Pancreas (tissue), 10 donors: ENCODE data around the gene APBB2. TPM values are rescaled to one million over a fixed set of nuclear protein-coding genes. Genes with fewer than 3 reads are reported as not detected.
A peak's percentile ranks its signal among the peaks of the same experiment; 100 is the strongest.

Source experiments
- ATAC-seq, 4 donors: fragments of 200-7000 bp; cut with Tn5 transposase; one replicate each; pipeline versions ENCODE4 v1.8.0 to v1.9.1; 2020; ENCODE audit warnings: mild to moderate bottlenecking in 4 of 4, moderate library complexity in 4 of 4
- DNase-seq, 6 donors: peaks; one replicate each; pipeline ENCODE4 v3.0.0-alpha.2; 2020
- FAIRE-seq: peaks from 2 replicates; lab custom pipeline; 2012; peaks lifted over from hg19 to GRCh38; lab: Jason Lieb, UNC
- H3K27ac ChIP-seq, 4 donors: fragments of 200-600 bp; sonication (generic); 1 replicate in 3 of 4; 2 replicates in 1 of 4; pipeline versions ENCODE4 v1.5.0 to v1.8.0; 2020
- H3K27me3 ChIP-seq, 4 donors: fragments of 200-600 bp; one replicate each; pipeline ENCODE4 v1.8.0; 2021
- H3K36me3 ChIP-seq, 3 donors: fragments of 200-600 bp; sonication (generic) in 1 of 3; one replicate each; pipeline versions ENCODE4 v1.5.0 to v1.8.0; 2020 to 2021
- H3K4me1 ChIP-seq, 3 donors: fragments of 200-600 bp; one replicate each; pipeline ENCODE4 v1.8.0; 2021
- H3K4me3 ChIP-seq, 4 donors: fragments of 200-600 bp; sonication (generic) in 2 of 4; one replicate each; pipeline versions ENCODE4 v1.5.0 to v1.8.0; 2020 to 2021
- H3K9me3 ChIP-seq, 4 donors: fragments of 200-600 bp; one replicate each; pipeline ENCODE4 v1.8.0; 2021
- WGBS, 2 donors: extraction: QIAGEN DNeasy Blood & Tissue Kit; methylation state at CpG; one replicate each; pipeline ENCODE4 v1.1.7; 2013; 5-methylcytosine and 5-hydroxymethylcytosine counted together
- intact Hi-C, 3 donors: fragments of 100-400 bp; cut with DNase I; formaldehyde crosslinking; loops; one replicate each; pipeline versions ENCODE4 v1.11.1 to v1.14.2; 2022
- polyA plus RNA-seq, 2 donors: library from polyadenylated mRNA; stranded (reverse); fragments of 200-250 nt; gene quantifications; one replicate each; pipeline ENCODE4 v1.2.3, GENCODE V29; 2013
- total RNA-seq, 6 donors: library from RNA; stranded (reverse); fragmentation: NEBNext Ultra II Directional in 4 of 6; extraction: Animal tissue kit (Norgen Biotek cat#: 25700) in 4 of 6; gene quantifications; one replicate each; pipeline versions ENCODE4 v1.2.1 to v1.2.4, GENCODE V29; 2021 to 2023
- TF ChIP-seq, protein P1 (sequence below), 4 donors: fragments of 200-600 bp; sonication (generic) in 3 of 4; IDR thresholded peaks; one replicate each; pipeline versions ENCODE4 v1.5.0 to v1.8.0; 2021; ENCODE audit warnings: antibody characterized with exemption in 4 of 4
- donor health status: healthy with polysubstance abuse.
- donor health status: DM: no; HTN: no; CAD: no; lungs with moderate emphysema.
- donor health status: DM: no; HTN: no; CAD: no.
- donor health status: control.
- donor health status: control.
- donor health status: Bipolar disorder and iron deficiency.
- donor health status: DM: yes; HTN: yes; CAD: no.
- donor health status: DM: no; HTN: no; CAD: no.
- donor health status: DM: no; HTN: no; CAD: no.
- donor health status: DM: yes; HTN: yes; CAD: no.

Gene APBB2
- total and polyA plus RNA-seq, 8 donors: 9.1 to 21.6 (median 11.5) TPM

DNA sequence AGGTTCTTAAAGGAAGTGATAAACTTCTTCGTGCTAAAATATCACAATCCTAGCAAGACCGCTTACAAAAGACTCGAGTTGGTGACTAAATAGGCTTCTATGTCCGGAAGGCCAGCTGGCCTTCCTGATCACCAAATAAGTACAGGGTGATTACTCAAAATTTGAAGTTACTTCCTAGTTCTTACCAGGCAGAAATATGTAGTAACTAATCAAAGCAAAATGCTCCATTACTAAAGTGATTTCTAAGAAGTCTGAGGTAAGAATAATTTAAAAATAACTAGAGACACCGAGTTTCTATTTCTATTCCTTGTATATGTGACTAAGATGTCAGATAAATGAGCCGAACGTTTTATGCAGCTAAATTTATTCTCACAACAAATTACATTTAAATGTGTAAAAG, 402.4 kb downstream of the APBB2 start:
- FAIRE-seq (no peak), DNase-seq (no peak), ATAC-seq (peak in 2 of 4 donors; percentile 53 to 73)
- intact Hi-C loops: no loop called here
- TF ChIP-seq, protein P1, sequence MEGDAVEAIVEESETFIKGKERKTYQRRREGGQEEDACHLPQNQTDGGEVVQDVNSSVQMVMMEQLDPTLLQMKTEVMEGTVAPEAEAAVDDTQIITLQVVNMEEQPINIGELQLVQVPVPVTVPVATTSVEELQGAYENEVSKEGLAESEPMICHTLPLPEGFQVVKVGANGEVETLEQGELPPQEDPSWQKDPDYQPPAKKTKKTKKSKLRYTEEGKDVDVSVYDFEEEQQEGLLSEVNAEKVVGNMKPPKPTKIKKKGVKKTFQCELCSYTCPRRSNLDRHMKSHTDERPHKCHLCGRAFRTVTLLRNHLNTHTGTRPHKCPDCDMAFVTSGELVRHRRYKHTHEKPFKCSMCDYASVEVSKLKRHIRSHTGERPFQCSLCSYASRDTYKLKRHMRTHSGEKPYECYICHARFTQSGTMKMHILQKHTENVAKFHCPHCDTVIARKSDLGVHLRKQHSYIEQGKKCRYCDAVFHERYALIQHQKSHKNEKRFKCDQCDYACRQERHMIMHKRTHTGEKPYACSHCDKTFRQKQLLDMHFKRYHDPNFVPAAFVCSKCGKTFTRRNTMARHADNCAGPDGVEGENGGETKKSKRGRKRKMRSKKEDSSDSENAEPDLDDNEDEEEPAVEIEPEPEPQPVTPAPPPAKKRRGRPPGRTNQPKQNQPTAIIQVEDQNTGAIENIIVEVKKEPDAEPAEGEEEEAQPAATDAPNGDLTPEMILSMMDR (IDR thresholded peaks at IDR 0.05): no peak
- H3K4me3 ChIP-seq: no peak overlapping the region
- no peaks in the 10 kb centered on the region for H3K36me3 ChIP-seq
- H3K27ac ChIP-seq: peak overlapping the region in 1 of 4 donors; percentile 27
- no peaks in the 10 kb centered on the region for H3K4me1 ChIP-seq
- no peaks in the 10 kb centered on the region for H3K9me3 ChIP-seq
- 72 to 77% methylated on average over 7 of the region's 7 CpGs for WGBS, 2 donors
- H3K27me3 ChIP-seq: no peaks in the 10 kb centered on the region

DNA sequence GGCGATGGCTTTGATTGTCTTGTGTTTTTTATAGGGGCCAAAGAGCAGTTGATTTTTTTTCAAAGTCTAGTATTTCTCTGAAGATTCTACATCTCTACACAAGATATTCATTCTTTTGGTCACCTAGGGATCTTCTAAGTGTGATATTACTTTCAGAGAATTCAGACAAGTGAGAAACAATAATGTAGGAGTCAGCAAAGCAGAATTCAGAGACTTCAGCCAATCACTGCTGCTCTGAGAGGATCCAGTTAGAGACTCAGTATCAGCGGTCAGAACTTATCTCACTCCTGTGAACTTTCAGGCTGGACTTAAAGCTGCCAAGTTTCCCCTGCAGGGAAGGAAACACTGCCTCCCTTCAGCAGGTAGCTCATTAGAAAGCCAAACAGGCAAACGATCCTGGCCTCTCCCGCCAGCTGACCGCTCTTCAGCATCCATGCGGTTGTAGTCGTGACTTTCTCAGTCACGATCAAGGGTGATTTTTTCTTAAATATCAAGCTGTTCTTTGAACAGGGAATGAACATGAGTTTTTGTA, 405.4 kb downstream of the APBB2 start:
- no peak for FAIRE-seq
- TF ChIP-seq, protein P1 (IDR thresholded peaks at IDR 0.05): no peak

DNA sequence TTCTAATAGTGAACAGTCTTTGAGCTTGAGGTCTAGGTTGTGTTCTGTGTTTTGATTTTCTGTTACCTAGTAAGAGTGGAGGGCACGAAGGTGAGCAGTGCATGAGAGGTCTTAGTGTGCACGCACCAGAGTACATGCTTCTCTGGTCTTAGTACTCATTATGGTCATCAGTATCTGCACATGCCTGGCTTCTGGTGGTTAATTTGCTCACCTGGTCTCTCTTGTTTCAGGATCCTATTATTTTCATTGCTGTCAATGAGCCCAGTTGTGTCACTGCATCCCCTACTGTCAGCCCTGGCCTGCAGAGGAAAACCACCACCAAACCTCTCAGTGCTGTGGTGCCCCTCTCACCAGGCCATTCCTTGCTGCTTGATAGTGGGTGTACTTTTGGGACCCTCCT, 409.7 kb downstream of the APBB2 start:
- WGBS, 2 donors: 94 to 98% methylated on average over 2 of the region's 2 CpGs
- H3K36me3 ChIP-seq: no peaks in the 10 kb centered on the region
- no peak for ATAC-seq
- no peaks in the 10 kb centered on the region for H3K4me1 ChIP-seq
- no peak for FAIRE-seq
- H3K27me3 ChIP-seq: no peaks in the 10 kb centered on the region
- TF ChIP-seq, protein P1 (IDR thresholded peaks at IDR 0.05): no peak
- H3K4me3 ChIP-seq: no peak overlapping the region
- DNase-seq: no peak
- H3K9me3 ChIP-seq: no peaks in the 10 kb centered on the region
- no peak overlapping the region for H3K27ac ChIP-seq
- intact Hi-C loops: no loop called here

More for the DNA sequence above, 405.4 kb downstream of the APBB2 start:
- WGBS, 2 donors: 84% methylated on average over 8 of the region's 8 CpGs
- Histone ChIP-seq H3K4me1 (no peaks in the 10 kb centered on the region), H3K27ac (no peak overlapping the region), H3K36me3 (no peaks in the 10 kb centered on the region), H3K27me3 (no peaks in the 10 kb centered on the region), H3K4me3 (no peak overlapping the region), H3K9me3 (no peaks in the 10 kb centered on the region)
- intact Hi-C loops: no loop called here
- DNase-seq (no peak), ATAC-seq (no peak)

DNA sequence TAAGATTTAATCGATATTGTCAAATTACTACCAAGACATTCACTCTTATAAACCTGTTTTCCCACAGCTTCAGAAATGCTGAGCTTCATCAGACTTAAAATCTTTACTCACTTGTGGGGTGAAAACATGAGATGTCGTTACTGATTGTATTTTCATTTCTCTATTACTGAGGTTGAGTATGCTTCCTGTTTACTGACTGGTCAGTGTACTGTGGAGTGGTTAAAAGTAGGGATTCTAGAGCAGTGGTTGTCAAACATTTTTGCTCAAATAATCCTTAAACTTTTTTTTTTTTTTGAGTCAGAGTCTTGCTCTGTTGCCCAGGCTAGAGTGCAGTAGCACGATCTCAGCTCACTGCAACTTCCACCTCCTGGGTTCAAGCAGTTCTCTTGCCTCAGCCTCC, 414.3 kb downstream of the APBB2 start:
- FAIRE-seq (no peak), ATAC-seq (no peak)
- H3K36me3 ChIP-seq: no peaks in the 10 kb centered on the region

DNA sequence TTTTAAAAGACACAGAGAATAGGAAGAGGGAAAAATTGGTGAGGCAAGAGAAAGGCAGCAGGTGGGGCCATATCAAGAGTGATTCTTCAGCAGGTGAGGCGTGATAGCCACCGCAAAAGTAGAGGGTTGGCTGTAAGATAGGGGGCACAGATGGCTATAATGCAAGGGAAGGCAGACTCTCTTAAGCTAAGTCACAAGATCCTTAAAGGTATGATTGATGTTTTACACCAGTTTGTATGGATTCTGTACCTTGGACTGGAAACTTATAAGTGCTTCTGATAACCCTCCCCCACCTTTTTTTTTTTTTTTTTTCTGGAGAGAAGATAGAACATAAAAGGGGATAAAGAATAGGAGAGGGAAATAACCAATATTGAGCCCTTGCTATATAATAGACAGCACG, 424.6 kb downstream of the APBB2 start:
- WGBS, 2 donors: 84 to 92% methylated on average over 3 of the region's 3 CpGs
- intact Hi-C loops: no loop called here
- no peak for ATAC-seq

More for the DNA sequence above, 414.3 kb downstream of the APBB2 start:
- WGBS, 2 donors: 89 to 95% methylated on average over 3 of the region's 3 CpGs
- no peak for DNase-seq
- Histone ChIP-seq H3K27me3 (no peaks in the 10 kb centered on the region), H3K27ac (no peak overlapping the region), H3K9me3 (no peaks in the 10 kb centered on the region), H3K4me1 (no peaks in the 10 kb centered on the region), H3K4me3 (no peak overlapping the region)
- TF ChIP-seq, protein P1 (IDR thresholded peaks at IDR 0.05): no peak
- intact Hi-C loops: no loop called here

More for the DNA sequence above, 424.6 kb downstream of the APBB2 start:
- DNase-seq: no peak
- H3K27ac ChIP-seq: no peak overlapping the region
- H3K9me3 ChIP-seq: no peaks in the 10 kb centered on the region
- H3K36me3 ChIP-seq: no peaks in the 10 kb centered on the region
- no peak for FAIRE-seq
- H3K4me1 ChIP-seq: no peaks in the 10 kb centered on the region
- no peaks in the 10 kb centered on the region for H3K27me3 ChIP-seq
- no peak overlapping the region for H3K4me3 ChIP-seq
- TF ChIP-seq, protein P1 (IDR thresholded peaks at IDR 0.05): no peak
